Hematopoietic multipotent progenitor cell treated with erythropoietin and hydrocortisone succinate and interleukin-3 and kit ligand, for 6 days (in vitro differentiated cells): ENCODE measurements around the gene TNFAIP8L1.

Experiments used
- DNase-seq: peaks from one replicate; pipeline ENCODE4 v3.0.0-alpha.2; 2015

TNFAIP8L1 gene

GRCh38 chr19:4682417-4683200 lies 43.3 kb downstream of the TNFAIP8L1 start:
- no peak for DNase-seq

GRCh38 chr19:4684312-4685095 lies 45.2 kb downstream of the TNFAIP8L1 start:
- no peak for DNase-seq

GRCh38 chr19:4686700-4687099 lies 47.4 kb downstream of the TNFAIP8L1 start:
- DNase-seq = no peak

- no peak for DNase-seq
These were observed 48.1 kb downstream of the TNFAIP8L1 start for GRCh38 chr19:4687396-4687795.

GRCh38 chr19:4688587-4688986 lies 49.3 kb downstream of the TNFAIP8L1 start:
- no peak for DNase-seq

GRCh38 chr19:4689403-4689802 lies 50.1 kb downstream of the TNFAIP8L1 start:
- DNase-seq = no peak

GRCh38 chr19:4690361-4690760 lies 51.0 kb downstream of the TNFAIP8L1 start:
- DNase-seq = no peak

- no peak for DNase-seq
These were observed 52.1 kb downstream of the TNFAIP8L1 start for GRCh38 chr19:4691373-4691772.

- DNase-seq = peak; percentile 64
These were observed 53.1 kb downstream of the TNFAIP8L1 start for GRCh38 chr19:4692251-4693077.

- no peak for DNase-seq
These were observed 53.7 kb downstream of the TNFAIP8L1 start for GRCh38 chr19:4693078-4693350.

GRCh38 chr19:4693471-4694121 lies 54.3 kb downstream of the TNFAIP8L1 start:
- DNase-seq = no peak

GRCh38 chr19:4694211-4694987 lies 55.1 kb downstream of the TNFAIP8L1 start:
- no peak for DNase-seq

- no peak for DNase-seq
These were observed 56.0 kb downstream of the TNFAIP8L1 start for GRCh38 chr19:4695224-4695731.

- DNase-seq = no peak
These were observed 58.0 kb downstream of the TNFAIP8L1 start for GRCh38 chr19:4697304-4697703.

- no peak for DNase-seq
These were observed 60.7 kb downstream of the TNFAIP8L1 start for GRCh38 chr19:4699826-4700692.

GRCh38 chr19:4700693-4700970 lies 61.3 kb downstream of the TNFAIP8L1 start:
- no peak for DNase-seq

- DNase-seq = no peak
These were observed 62.2 kb downstream of the TNFAIP8L1 start for GRCh38 chr19:4701557-4701956.

GRCh38 chr19:4702764-4703163 lies 63.4 kb downstream of the TNFAIP8L1 start:
- DNase-seq = no peak

- DNase-seq = no peak
These were observed 64.5 kb downstream of the TNFAIP8L1 start for GRCh38 chr19:4703671-4704316.

- no peak for DNase-seq
These were observed 65.0 kb downstream of the TNFAIP8L1 start for GRCh38 chr19:4704317-4704673.
